ENCODE results near the gene MCM8.

GRCh38 chr20:5919626-5920544 lies 30.6 kb upstream of the MCM8 start:
- TF ChIP-seq CTCF (IDR thresholded peaks at IDR 0.05) = no peak
- no peak for TF ChIP-seq POLR2AphosphoS5 (IDR thresholded peaks at IDR 0.05)
- no peak for TF ChIP-seq POLR2A (IDR thresholded peaks at IDR 0.05)

Measured in gastroesophageal sphincter (tissue), 3 donors.